Endometrial microvascular endothelial cells (primary cell): ENCODE data around the gene MYBBP1A. TPM values are rescaled to one million over a fixed set of nuclear protein-coding genes. Genes with fewer than 3 reads are reported as not detected.

ENCODE experiments used
- in situ Hi-C: cut with HindIII; loops from 2 replicates; pipeline ENCODE4 v1.10.0; 2017; ENCODE audit warnings: low sequenced_read_pairs, low pct_unique_long_range_greater_than_20kb; ENCODE audit errors: inconsistent ontology term
- total RNA-seq: library from RNA; depleted of rRNA; stranded (reverse); fragments of >200 nt; gene quantifications from one replicate; pipeline ENCODE4 v1.2.3, GENCODE V29; 2015; ENCODE audit errors: inconsistent ontology term

The MYBBP1A gene
- total RNA-seq, 1 donor from 2014 or later, result 111 TPM

DNA sequence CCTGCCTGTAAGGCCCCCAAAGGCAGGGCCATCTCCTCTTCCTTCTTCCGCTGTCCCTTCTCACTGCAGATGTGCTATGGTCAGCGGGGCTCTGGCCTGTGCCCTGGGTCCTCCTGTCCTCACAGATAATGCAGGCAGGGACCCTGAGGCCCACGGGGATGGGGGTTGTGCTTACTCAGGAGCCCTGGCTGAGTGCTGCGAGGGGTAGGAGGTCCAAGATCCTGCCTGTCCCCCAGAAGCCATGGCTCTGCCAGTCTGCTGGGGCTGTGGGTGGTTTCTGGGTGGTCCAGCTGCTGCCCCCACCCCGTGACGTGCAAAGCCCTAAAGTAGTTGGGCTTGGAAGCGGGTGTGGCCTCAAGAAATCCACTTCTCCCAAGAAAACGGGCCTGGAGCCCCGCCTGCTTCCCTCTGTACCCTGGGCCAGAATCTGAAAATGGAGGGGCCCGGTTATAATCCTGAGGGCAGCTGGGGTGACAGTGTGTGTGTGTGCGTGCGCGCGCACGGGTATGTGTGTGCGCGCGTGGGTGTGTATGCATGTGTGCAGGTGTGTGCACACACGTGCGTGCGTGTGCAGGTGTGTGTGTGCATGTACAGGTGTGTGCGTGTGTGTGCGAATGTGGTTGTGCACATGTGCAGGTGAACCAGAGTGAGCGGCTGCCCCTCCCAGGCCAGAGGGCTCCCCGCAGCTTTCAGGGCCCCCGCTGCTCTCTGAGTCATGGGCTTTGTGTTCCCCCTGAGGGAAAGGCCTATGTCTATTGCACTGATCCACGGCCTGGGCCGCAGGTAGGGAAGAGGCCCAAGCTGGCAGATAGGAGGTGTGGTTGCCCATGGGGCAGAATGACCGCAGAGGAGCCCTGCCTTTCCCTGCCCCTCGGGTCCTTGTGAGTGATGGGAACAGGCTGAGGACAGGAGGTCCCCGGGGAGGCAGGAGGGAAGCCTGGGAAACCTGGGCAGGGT is 42.8 kb downstream of the MYBBP1A start:
- in situ Hi-C loops, result no loop called here

DNA sequence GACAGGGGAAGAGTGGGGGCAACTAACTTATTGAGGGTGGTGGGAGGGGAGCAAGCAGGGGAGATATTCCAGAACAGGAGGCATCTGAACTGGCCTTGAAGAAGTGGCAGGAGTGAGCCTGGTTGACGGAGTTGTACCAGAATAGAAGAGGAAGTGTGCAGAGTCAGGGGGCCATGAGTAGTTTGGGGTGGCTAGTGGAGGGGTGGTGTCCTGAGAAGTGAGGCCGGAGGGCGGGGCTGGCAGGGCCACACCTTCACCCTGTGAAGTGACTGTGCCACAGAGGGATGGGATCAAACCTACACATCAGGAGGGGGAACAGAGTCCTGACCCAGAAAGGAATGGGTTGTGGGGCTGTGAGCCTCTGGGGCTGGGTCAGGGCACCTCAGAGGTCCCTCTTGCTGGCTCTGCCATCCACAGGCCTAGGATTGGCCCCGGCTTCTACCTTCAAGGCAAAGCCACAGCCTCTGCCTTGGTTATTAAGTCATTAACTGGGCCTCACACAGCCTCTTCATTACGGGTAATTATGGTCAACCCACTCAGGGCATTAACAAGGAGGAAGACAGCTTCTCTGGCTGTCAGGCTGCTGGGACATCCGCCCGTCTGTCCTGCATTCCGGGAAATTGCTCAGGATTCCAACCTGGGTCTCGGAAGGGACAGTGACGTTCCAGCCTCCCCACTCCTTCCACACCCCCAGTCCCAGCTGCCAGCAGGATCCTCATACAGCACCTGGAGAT is 43.8 kb downstream of the MYBBP1A start:
- in situ Hi-C loops, result no loop called here

DNA sequence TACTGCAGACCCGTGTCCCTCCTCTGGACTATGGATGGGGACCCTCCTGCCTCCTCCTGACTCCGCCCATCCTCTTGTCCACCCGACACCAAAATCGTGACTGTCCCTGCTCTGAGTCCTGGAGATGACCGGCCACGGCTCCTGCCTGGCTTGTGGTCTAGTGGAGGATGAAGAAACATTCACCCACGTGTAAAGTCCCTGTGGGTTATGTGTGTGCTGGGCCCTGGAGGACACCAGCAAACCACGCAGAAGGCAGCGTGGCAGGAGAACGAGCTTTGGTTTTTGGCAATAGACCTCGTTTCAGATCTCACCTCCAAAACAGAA is 44.6 kb downstream of the MYBBP1A start:
- in situ Hi-C loops, result no loop called here

DNA sequence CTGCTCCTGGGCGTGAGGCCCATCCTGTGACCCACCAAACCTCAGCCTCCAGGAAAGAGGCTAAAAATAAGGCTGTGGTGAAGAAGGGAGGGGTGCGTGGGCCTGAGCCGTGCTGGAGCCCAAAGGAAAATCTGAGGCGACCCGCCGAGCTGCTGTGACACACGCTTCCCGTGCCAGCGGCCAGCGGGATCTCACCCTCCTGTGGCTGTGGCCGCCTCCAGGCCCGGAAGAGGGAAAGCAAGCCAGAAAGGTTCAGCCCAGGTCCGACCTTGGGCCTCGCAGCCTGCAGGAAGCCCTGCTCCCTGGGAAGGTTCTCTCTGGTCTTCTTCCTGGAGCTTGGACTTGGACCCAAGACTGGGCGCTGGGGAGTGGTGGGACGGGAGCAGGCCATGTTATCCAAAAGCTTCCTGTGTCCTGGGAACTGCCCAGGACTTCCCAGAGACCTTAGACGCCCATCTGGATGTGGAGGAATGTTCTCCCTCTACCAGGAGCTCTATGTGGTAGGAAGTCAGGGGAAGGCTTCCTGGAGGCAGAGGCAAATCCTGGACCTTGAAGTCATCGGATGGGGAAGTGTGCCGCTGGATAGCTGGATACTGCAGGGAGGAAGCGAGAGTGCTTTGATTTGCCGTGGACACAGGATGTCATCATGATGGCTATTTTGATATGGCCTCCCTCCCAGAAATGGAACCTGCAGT is 45.1 kb downstream of the MYBBP1A start:
- in situ Hi-C loops, result no loop called here

DNA sequence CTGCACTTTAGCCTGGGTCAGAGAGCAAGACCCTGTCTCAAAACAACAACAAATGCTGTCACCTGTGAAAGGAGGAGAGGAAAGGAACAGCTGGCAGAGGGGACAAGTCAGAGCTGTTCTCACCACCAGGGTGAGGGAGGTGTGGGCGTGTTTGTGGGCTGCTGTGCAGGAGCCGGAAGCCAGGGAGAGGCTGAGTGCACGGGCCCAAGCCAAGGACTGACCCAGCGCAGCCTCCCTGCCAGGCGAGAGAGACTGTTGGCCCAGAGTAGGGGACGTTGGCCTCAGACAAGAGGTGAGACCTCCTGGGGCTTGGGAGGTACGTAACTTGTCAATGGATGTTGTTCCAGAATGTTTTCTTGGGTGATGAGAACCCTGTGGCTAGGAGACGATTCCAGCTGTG is 45.8 kb downstream of the MYBBP1A start:
- in situ Hi-C loops, result no loop called here

DNA sequence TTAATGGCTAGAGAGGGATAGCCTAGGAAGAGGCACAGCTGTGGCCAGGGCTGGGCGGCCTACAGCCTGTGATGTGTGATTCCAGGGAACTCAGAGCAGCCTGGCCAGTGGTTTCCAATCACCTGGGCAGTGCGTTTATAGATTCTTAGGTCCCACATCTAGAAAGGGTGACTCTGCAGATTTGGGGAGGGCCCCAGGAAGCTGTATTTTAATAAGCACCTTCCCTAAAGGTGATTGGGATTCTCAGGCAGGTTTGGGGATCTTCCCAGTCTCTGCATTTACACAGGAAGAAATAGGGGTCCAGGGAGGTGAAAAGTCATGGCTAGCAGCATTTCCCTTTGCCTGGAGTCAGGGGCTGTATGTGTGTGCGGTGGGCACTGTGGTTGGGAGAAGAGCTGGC is 47.0 kb downstream of the MYBBP1A start:
- in situ Hi-C loops, result no loop called here

DNA sequence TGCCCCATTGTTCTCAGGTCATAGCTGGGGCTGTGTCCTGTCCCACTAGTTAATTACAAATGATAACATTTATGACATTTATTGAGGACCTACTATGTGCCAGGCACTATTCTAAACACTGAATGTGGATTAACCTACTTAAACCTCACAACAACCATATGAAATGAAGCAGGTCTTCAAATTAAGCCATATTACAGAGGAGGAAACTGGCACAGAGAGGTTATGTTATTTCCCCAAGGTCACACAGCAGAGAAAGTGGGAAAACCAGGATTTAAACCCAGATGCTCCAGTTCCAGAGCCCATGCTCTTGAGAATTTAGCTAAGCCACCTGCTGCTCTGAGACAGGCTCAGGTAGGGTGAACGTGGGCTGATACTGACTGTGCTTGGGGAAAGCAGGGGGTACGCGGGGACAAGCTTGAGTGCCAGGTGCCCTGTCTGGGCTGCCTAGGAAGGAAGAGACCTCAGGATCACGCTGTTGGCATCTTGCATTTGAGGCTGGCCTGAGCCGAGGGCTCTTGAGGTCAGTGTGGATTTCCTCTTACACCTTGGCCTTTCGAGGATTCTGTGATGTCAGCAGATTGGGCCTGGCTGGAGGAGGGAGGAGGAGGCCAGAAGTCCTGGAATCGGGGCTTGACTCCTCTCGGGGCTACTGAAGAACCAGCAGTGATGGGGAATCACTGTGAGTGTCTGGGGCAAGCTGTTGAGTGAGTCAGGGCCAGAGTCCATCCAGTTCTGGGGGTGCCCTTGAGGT is 47.6 kb downstream of the MYBBP1A start:
- in situ Hi-C loops, result no loop called here

DNA sequence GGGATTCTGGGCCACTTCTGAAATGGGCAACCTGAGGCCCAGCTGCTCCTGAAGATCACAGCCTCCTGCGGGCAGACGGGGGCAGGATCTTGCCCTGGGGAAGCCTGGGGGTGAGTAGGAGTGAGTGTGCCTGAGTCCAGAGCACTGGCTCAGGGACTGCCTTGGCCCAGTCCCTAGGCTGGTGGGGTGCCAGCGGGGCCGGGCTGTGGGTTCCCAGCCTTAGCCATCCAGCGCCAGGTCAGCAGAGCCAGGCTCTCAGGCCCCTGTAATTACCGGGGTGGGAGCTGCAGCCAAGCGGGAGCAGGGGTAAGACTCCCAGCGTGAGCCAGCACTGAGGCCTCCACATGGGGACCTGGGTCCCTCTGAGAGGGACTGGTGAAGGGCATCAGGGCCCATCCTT is 48.3 kb downstream of the MYBBP1A start:
- in situ Hi-C loops, result no loop called here

DNA sequence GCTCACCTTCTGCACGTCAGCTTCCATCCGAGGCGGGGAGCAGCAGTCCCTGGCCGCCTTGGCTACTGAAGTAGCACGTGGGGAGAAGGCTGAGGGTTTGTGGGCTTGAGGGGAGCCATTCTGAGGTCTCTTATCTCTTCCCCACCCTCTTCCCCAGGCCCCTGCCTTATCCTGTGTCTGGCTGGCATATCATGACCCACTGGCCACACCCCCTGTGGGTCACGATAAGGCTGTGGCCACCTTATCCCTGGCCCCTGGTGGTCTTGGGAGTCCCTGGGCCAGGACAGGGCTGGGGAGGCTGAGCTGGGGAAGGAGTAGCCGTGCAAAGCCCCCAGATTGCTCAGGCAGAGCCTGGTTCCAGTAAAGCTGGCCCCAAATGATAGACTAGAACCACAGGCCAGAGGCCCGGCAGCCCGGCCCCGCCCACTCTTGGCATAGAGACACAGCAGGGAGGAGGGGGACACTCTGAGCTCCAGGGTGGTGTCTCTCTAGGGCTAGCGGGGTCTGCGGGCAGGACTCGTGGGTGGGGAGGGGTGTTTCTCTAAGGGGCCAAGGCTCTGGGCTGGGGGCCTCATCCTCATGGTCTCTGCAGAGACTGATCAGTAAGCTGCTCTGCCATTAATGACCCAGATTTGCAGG is 48.9 kb downstream of the MYBBP1A start:
- in situ Hi-C loops, result no loop called here

DNA sequence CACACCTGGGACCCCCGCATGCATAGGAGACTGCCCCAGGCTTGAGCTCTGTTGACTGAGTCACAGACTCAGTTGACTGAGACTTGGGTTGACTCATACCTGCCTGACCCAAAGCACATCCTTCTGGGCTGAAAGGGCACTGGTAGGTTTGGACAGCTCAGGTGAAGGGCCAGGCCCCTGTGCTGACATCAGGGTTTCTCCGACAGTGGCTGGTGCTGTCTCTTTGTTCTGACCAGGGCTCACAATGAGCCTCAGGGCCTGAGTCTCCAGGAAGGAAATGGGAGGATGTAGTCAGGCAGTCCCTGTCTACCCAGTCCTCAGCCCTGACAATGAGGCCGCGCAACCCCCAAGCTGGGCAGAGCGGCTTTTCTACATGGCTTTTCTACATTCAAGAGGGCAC is 50.0 kb downstream of the MYBBP1A start:
- in situ Hi-C loops, result no loop called here

DNA sequence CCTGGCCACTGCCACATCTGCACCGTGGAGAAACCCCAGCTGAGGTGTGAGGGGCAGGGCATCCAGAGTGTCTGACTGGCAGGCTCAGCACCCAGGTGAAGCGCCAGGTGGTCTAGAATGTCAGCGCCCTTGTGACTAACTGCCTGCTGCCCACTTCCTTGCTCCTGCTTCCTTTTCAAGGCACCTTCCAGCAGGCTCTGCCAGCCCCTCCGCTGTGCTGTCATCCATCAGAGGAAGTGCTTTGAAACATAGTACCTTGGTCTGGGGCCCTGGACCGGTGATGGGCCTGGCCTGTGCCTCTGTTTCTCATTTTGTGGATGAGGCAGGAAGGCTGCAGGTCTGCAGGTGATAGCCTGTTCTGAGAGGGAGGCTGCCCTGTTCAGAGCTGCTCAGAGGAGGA is 51.0 kb downstream of the MYBBP1A start:
- in situ Hi-C loops, result no loop called here

DNA sequence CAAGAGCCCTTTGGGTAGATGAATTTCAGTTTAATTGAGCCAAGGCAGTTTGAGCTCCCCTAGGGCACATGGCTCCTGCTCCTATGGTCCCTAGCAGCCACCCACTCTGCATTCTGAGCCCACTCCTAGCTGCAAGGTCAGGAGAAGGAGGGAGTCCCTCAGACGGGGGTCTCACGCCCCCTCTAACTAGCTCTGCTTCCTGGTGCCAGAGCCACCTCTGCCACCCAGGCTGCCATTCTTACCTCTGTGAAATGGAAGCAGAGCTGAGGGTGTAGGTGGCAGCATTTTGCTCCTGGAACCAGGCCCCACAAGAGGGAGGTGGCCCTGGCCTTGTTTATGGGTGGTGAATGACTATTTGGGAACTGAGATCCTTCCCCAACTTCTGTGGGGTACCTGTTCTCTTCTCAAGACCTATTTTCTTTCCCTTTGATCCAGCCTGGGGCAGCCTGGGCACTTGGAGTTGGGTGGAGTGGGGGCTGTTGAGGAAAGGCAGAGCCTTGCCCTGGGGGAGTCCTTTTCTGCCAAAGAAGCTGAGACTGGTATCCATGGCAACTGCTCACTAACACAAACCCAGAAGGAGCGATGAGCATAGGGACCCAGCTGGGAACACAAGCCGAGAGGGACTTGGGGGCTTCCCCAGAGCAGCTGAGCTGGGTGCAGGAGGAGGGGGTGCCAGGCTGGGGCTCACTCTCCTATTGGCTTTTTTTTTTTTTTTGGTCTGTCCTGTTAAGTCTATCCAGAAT is 51.7 kb downstream of the MYBBP1A start:
- in situ Hi-C loops, result no loop called here

DNA sequence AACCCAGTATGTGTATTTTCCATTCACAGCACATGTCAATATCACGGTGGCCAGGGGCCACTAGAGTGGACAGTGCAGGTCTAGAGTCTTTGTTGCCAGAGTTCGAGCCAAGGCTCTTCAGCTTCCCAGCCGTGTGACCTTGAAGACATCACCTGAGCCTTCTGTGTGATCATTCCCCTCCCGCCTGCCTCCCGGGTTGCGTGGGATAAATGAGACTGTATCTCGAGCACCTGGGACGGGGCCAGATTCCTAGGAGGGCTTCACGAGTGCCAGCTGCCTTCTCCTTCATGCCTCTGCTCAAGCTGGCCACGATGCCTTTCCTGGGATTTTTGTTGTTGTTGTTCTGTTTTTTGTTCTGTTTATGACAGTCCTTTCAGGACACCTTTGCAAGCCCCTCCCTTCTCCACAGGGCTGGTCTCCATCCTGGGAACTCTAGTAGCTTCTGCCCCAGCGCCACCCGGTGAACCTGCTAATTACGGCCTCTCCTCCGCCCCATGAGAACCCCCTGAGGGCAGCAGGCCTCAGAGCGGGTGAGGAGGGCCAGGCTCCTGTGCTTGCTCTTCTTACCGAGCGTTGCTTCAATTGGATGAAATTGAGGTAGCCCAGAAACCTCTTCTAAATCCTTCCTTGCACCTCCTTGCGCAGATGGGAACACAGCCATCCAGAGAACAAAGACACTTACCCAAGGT is 52.6 kb downstream of the MYBBP1A start:
- in situ Hi-C loops, result no loop called here

DNA sequence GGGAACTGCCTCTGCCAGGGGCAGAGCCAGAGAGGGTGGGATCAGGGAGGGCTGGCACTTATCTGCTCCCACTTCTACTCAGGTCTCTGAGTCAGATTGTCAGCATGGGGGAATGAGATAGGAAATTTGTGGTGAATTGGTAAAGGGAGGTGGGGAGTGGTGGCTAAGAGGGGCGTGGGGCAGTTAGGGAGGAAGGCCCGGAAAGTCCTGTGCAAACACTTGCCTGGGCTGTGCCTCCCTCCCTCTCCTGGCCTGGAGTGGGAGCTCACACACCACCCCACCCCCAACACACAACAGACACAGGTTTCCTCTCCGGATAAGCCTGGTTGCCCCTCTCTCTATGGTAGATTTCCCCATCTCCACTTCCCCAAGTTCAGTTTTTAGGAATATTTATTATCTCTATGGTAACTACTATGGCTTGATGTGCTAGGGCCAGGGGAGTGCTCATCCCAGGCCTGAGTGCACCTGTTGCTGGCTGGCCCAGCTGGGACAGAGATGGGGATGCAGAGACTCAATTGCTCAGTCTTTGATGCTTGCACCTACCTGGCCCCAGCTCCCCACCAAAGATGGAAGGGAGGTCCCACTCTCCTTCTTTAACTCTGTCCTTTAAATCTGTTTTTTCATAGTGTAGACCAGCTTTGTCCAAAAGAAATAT is 53.8 kb downstream of the MYBBP1A start:
- in situ Hi-C loops, result no loop called here

DNA sequence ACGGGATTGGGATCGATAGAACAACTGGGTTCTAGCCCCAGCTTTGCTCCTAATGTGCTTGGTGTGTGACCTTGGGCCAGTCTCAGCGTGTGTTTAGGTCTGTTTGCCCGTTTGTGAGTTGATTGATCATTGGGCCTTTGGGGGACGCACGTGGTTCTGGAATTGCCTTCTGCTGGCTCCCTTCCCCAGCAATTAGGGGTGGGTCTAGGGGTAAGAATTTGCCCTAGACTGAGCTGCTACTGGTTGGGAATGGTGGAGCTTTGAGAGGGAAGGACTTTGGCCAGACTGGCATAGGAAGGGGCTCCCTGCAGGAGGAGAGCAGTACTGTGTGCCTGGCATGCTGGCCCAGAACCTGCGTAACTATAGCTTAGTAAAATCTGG is 55.0 kb downstream of the MYBBP1A start:
- in situ Hi-C loops, result no loop called here

DNA sequence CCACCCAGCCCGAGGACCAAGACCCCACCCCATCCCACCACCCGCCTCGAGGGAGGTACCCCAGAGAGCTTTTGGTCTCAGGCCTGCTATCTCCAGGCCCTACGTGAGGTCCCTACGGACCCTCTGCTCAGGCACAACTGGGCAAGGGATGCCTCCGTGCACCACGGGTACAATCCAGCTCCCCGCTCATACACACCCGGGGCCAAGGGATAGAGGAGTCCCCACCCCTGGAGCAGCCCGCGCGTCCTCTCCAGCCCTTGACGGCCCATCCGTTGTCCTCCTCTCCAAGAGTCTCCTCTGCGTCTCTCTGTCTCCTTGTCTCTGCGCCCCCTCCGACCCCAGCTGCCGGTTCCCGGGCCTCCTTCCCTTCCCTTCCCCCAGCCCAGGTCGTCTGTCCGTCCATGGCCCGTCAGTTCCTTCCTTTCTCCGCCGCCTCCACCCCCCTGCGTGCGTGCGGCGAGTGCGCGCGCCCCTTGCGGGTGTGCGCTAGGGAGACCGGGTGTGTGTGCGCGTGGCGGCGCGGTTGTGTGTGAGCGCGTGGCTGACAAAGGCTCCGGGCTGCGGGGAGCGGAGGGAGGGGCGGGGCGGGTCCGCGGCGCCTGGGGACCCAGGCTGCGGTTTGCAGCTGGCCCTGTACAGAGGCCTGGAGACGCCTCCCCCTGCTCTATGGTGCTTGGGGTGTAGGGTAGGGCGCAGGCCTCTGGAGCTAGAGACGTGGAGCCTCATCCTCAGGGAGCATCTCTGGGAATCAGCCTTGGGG is 55.6 kb downstream of the MYBBP1A start:
- in situ Hi-C loops, result no loop called here
